ENCODE results near the gene DDX54. TPM values are rescaled to one million over a fixed set of nuclear protein-coding genes. Genes with fewer than 3 reads are reported as not detected.

Gene DDX54
- total RNA-seq, 1 donor from 2014 or later, result 66.7 TPM

DNA sequence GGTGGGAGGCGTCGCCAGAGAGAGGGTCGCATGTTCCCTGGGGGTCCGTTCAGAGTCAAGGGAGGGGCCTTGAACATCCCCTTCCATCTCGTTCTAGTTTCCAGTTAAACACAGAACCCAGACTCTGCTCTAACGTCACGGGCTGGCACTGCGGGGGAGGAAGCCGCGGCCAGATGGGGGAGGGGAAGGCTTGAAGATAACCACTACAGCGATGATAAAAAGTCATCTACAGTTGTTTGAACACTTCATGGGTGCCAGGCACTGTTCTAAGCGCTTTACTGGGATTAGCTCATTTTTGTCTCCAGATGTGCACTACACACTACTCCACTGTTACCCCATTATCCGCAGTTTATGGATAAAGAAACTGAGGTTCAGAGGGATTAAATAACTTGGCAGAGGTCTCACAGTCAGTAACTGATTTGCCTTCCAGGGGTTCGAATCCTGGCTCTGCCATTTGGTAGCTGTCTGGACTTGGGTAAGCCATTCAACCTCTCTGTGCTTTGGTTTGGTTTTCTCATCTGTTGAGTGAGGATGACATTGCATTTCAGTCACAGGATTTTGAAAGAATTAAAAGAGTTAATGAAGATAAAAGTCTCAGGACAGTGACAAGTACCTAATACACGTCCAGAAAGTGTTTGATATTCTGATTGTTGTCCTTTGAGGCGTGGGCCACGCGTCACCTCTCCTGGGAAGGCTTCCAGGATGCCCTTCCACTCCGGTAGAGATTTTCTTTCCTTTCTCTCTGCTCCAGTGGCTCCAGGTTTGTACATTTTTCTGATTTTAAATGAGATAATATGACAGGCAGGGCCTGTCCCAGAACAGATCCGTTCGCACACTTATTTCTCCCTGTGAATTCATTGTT lies 48.9 kb downstream of the DDX54 start:
- TF ChIP-seq, protein P1, sequence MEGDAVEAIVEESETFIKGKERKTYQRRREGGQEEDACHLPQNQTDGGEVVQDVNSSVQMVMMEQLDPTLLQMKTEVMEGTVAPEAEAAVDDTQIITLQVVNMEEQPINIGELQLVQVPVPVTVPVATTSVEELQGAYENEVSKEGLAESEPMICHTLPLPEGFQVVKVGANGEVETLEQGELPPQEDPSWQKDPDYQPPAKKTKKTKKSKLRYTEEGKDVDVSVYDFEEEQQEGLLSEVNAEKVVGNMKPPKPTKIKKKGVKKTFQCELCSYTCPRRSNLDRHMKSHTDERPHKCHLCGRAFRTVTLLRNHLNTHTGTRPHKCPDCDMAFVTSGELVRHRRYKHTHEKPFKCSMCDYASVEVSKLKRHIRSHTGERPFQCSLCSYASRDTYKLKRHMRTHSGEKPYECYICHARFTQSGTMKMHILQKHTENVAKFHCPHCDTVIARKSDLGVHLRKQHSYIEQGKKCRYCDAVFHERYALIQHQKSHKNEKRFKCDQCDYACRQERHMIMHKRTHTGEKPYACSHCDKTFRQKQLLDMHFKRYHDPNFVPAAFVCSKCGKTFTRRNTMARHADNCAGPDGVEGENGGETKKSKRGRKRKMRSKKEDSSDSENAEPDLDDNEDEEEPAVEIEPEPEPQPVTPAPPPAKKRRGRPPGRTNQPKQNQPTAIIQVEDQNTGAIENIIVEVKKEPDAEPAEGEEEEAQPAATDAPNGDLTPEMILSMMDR (IDR thresholded peaks at IDR 0.05; ENCODE audit: unreplicated experiment), result no peak
- peak overlapping the region; percentile 43 for H3K4me3 Mint-ChIP-seq
- no peaks in the 10 kb centered on the region for H3K36me3 Mint-ChIP-seq
- H3K4me1 Mint-ChIP-seq, result peaks cover 6% of the 10 kb centered on the region
- no peak overlapping the region for H3K27ac Mint-ChIP-seq
- peaks cover 48% of the 10 kb centered on the region for H3K27me3 Mint-ChIP-seq (ENCODE audit: low read depth)
- no peaks in the 10 kb centered on the region for H3K9me3 Mint-ChIP-seq
- DNase-seq (ENCODE audit: low spot score in 2 of 2, unreplicated experiment in 2 of 2), result no peak

GRCh38 chr12:113135178-113136127 lies 49.8 kb downstream of the DDX54 start, which contains the start of gene RASAL1:
Gene RASAL1 (minus strand): TSS chr12:113135761. CDS start chr12:113135462, 299 bp downstream.
- TF ChIP-seq, protein P1 (IDR thresholded peaks at IDR 0.05; ENCODE audit: unreplicated experiment), result peak; percentile 41
- Mint-ChIP-seq H3K36me3 (no peaks in the 10 kb centered on the region), H3K4me3 (peak within 1 kb of the TSS; percentile 58), H3K4me1 (peaks cover 6% of the 10 kb centered on the region), H3K27ac (no peak within 1 kb of the TSS), H3K9me3 (no peaks in the 10 kb centered on the region), H3K27me3 (ENCODE audit: low read depth) (peaks cover 53% of the 10 kb centered on the region)
- peak in 1 of 2 experiments; percentile 59 for DNase-seq (ENCODE audit: low spot score in 2 of 2, unreplicated experiment in 2 of 2)

- Mint-ChIP-seq H3K4me1 (peaks cover 6% of the 10 kb centered on the region), H3K4me3 (no peak overlapping the region), H3K27me3 (ENCODE audit: low read depth) (peaks cover 58% of the 10 kb centered on the region), H3K27ac (no peak overlapping the region), H3K9me3 (no peaks in the 10 kb centered on the region), H3K36me3 (no peaks in the 10 kb centered on the region)
- TF ChIP-seq, protein P1 (IDR thresholded peaks at IDR 0.05; ENCODE audit: unreplicated experiment), result no peak
- DNase-seq (ENCODE audit: low spot score in 2 of 2, unreplicated experiment in 2 of 2), result no peak
These were observed 50.7 kb downstream of the DDX54 start for GRCh38 chr12:113134521-113134951.

GRCh38 chr12:113134071-113134470 lies 51.2 kb downstream of the DDX54 start:
- TF ChIP-seq, protein P1 (IDR thresholded peaks at IDR 0.05; ENCODE audit: unreplicated experiment), result no peak
- Mint-ChIP-seq H3K27me3 (ENCODE audit: low read depth) (peaks cover 63% of the 10 kb centered on the region), H3K9me3 (no peaks in the 10 kb centered on the region), H3K27ac (no peak overlapping the region), H3K36me3 (no peaks in the 10 kb centered on the region), H3K4me1 (peaks cover 6% of the 10 kb centered on the region), H3K4me3 (no peak overlapping the region)
- no peak for DNase-seq (ENCODE audit: low spot score in 2 of 2, unreplicated experiment in 2 of 2)

GRCh38 chr12:113133666-113134065 lies 51.6 kb downstream of the DDX54 start:
- Mint-ChIP-seq H3K27me3 (ENCODE audit: low read depth) (peaks cover 66% of the 10 kb centered on the region), H3K4me1 (peaks cover 6% of the 10 kb centered on the region), H3K9me3 (no peaks in the 10 kb centered on the region), H3K36me3 (no peaks in the 10 kb centered on the region), H3K27ac (no peak overlapping the region), H3K4me3 (no peak overlapping the region)
- no peak for DNase-seq (ENCODE audit: low spot score in 2 of 2, unreplicated experiment in 2 of 2)
- TF ChIP-seq, protein P1 (IDR thresholded peaks at IDR 0.05; ENCODE audit: unreplicated experiment), result no peak

All from mesothelial cell of epicardium (in vitro differentiated cells).